Vagina (tissue), 2 donors: ENCODE measurements around the gene NRAP.

ENCODE experiments used
- POLR2A ChIP-seq, 2 donors: fragments of 450-650 bp; IDR thresholded peaks; one replicate each; pipeline ENCODE4 v1.6.1; 2017; ENCODE audit warnings: antibody characterized with exemption in 2 of 2, mild to moderate bottlenecking in 2 of 2, moderate library complexity in 2 of 2
- TF ChIP-seq, protein P1 (sequence below), 3 experiments: fragments of 450-650 bp in 2 of 3; fragments of 200-600 bp in 1 of 3; sonication (generic) in 1 of 3; IDR thresholded peaks; one replicate each; pipeline ENCODE4 v1.5.1; 2017 to 2019; ENCODE audit warnings: antibody characterized with exemption in 3 of 3, mild to moderate bottlenecking in 2 of 3, moderate library complexity in 2 of 3

DNA sequence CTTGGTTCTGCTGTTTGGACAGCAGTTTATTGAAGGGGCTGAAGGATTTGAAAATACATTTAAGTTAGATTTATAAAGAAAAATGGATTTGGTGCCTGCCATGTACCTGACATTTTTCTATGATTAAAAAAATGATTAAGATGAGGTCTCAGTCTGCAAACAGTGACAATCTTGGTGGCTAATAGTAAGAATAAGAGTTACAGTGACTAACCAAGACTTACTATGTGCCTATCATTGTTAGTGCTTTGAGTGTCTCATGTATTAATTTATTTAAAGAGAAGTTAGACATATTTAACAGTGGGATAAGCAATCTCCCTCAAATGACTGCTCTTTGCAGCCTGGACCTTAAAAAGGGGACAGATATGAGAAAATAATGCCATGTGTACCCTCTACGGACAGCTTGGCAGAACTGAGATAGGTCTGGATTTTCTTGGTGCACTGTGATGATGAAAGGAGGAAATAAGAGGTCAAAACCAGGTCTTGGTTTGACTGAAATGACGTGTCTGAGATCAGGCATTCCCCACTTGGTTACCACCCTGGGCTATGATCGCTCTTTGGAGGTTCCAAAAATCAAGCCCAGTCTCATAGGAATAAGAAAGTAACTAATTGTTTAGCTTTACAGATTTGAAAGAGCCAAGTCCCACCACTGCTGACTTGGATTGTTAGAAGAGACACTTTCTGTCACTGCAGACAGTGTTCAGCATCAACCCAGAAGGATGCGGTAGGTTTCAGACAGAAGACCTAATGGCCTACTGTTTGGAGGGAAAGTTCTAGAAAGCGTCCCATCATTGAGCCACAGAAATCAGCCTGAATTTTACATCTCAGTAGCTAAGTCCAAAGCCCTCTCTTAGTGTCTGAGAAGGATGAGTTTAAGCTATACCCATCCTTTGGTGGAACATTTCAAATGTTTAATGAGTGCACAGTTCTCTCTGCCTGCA lies 18.0 kb upstream of the NRAP start:
- TF ChIP-seq, protein P1, sequence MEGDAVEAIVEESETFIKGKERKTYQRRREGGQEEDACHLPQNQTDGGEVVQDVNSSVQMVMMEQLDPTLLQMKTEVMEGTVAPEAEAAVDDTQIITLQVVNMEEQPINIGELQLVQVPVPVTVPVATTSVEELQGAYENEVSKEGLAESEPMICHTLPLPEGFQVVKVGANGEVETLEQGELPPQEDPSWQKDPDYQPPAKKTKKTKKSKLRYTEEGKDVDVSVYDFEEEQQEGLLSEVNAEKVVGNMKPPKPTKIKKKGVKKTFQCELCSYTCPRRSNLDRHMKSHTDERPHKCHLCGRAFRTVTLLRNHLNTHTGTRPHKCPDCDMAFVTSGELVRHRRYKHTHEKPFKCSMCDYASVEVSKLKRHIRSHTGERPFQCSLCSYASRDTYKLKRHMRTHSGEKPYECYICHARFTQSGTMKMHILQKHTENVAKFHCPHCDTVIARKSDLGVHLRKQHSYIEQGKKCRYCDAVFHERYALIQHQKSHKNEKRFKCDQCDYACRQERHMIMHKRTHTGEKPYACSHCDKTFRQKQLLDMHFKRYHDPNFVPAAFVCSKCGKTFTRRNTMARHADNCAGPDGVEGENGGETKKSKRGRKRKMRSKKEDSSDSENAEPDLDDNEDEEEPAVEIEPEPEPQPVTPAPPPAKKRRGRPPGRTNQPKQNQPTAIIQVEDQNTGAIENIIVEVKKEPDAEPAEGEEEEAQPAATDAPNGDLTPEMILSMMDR (IDR thresholded peaks at IDR 0.05): no peak
- TF ChIP-seq POLR2A (IDR thresholded peaks at IDR 0.05): no peak
